Activated naive CD4-positive, alpha-beta T cell treated with anti-CD3 and anti-CD28 coated beads, Interleukin-2, amount 50 U/mL, for 72 hours (primary cell): ENCODE data around the gene COL9A3. TPM values are rescaled to one million over a fixed set of nuclear protein-coding genes. Genes with fewer than 3 reads are reported as not detected.

ENCODE experiments used
- ATAC-seq, 2 donors: fragments of 150-1000 bp; cut with Tn5 transposase; 2 replicates each; pipeline ENCODE4 v1.10.0; 2021; ENCODE audit warnings: mild to moderate bottlenecking in 2 of 2, moderate library complexity in 2 of 2
- DNase-seq, 2 donors: peaks; one replicate each; pipeline ENCODE4 v3.0.0; 2021 to 2022; ENCODE audit warnings: low spot score in 2 of 2
- H3K27ac Mint-ChIP-seq, 2 donors: one replicate each; pipeline ENCODE4 v1.8.0; 2022; ENCODE audit warnings: mild to moderate bottlenecking in 2 of 2, mixed read lengths in 2 of 2
- H3K36me3 Mint-ChIP-seq, 2 donors: one replicate each; pipeline ENCODE4 v1.8.0; 2022; ENCODE audit warnings: mixed read lengths in 2 of 2
- H3K9me3 Mint-ChIP-seq, 2 donors: one replicate each; pipeline ENCODE4 v1.8.0; 2022; ENCODE audit warnings: mixed read lengths in 2 of 2
- total RNA-seq, 2 donors: library from RNA; stranded (reverse); gene quantifications; one replicate each; pipeline ENCODE4 v1.2.3, GENCODE V29; 2022

Gene COL9A3
- total RNA-seq, 2 donors from 2014 or later: not detected

DNA sequence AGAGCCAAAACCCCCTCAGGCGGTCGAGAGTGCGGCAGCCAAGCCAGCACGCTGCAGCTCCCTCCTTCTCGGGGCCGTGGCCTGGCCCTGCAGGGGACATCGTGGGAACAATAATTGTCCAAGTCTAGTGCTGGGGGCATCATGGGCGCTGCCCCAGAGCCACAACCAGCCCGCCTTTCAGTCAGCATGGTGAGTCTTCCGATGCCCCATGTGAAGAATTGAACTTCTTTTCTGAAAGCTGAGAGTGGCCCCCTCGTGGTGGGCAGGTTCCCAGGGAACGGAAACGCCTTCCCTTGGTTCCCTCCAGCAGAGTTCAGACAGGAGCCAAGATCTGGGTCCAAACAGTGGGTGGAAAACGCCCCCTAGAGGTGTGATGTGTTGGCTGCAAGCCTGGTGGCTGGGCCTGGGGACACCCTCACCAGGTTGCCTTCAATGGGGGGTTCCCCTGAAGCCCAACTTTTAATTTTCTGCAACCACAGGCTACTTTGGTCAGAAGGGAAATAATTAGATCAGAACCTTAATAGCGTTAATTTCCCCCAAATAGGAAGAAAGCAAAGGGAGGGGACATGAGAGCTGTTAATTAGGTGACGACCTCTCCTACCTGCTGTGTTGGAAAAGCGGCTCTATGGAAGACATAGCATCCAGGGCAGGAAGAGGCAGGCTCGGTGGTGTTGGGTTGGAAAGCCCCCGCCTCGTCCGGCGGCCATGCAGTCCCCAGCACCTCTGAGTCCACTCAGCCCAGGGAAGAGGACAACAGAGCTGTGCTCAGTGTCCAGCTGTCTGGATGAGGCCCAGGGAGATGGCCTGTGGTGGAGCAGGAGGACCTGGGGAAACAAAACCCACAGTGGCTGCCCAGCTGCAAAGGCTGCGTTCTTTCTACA, 25.3 kb upstream of the COL9A3 start:
- ATAC-seq (peak in 1 of 2 donors; percentile 21), DNase-seq (peak in 1 of 2 donors; percentile 79)
- Mint-ChIP-seq H3K27ac (no peak overlapping the region), H3K9me3 (no peaks in the 10 kb centered on the region), H3K36me3 (no peaks in the 10 kb centered on the region)

DNA sequence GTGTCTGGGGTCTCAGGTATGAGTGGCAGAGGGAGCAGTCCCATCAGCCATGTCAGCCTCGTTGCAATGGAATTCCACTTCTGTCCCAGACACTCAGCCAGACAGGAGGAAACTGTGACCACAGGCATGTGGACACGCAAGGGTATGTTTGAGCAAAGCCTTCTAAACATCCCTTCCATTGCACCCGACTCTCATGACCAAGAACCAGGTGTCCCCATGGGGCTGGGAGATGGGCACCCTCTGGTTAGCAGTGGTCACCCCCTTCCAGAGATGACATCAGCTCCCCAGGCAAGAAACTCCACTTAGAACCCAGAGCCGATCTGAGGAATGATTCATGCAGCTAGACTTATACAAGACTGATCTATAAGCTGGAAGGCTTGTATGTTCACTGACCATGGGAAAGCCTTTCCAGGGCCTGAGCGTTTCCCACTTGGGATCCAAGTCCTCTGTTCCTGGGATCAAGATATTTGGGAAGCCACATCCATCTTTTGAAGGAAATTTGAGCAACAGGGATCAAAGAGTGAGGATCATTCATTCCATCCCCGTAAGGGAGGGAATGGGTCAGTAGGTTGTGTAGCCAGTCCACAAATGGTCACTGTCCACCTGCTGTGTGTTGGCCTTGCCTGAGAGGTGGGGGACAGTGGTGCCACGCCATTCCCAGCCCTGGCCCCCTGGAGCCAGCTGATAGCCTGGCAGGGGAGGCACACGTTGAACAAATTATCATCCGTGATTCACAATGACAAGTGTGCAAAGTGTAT, 24.5 kb upstream of the COL9A3 start:
- peak overlapping the region in 1 of 2 donors; percentile 91 for H3K27ac Mint-ChIP-seq
- peaks cover 0 to under 1% of the 10 kb centered on the region in 2 donors for H3K36me3 Mint-ChIP-seq
- no peak for DNase-seq
- ATAC-seq: no peak
- no peaks in the 10 kb centered on the region for H3K9me3 Mint-ChIP-seq

GRCh38 chr20:62792940-62793756, 23.7 kb upstream of the COL9A3 start:
- DNase-seq (no peak), ATAC-seq (no peak)
- Mint-ChIP-seq H3K27ac (peak overlapping the region in 1 of 2 donors; percentile 91), H3K36me3 (peaks cover 0 to 6% of the 10 kb centered on the region in 2 donors), H3K9me3 (no peaks in the 10 kb centered on the region)

DNA sequence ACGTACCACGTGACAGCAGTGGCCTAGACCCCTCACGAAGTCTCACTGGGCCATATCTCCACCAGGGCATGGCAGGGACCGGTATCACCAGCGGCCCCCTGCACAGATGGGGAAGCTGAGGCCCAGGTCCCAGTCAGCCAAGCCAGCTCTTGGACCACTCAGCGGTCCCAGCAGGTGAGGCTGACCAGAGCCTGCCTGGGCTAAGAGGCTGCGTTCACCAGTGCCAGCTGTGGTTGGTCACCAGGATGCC, 23.2 kb upstream of the COL9A3 start:
- no peak for DNase-seq
- no peak for ATAC-seq
- Mint-ChIP-seq H3K36me3 (peaks cover 0 to 10% of the 10 kb centered on the region in 2 donors), H3K27ac (peak overlapping the region; percentile 72 to 91), H3K9me3 (no peaks in the 10 kb centered on the region)

DNA sequence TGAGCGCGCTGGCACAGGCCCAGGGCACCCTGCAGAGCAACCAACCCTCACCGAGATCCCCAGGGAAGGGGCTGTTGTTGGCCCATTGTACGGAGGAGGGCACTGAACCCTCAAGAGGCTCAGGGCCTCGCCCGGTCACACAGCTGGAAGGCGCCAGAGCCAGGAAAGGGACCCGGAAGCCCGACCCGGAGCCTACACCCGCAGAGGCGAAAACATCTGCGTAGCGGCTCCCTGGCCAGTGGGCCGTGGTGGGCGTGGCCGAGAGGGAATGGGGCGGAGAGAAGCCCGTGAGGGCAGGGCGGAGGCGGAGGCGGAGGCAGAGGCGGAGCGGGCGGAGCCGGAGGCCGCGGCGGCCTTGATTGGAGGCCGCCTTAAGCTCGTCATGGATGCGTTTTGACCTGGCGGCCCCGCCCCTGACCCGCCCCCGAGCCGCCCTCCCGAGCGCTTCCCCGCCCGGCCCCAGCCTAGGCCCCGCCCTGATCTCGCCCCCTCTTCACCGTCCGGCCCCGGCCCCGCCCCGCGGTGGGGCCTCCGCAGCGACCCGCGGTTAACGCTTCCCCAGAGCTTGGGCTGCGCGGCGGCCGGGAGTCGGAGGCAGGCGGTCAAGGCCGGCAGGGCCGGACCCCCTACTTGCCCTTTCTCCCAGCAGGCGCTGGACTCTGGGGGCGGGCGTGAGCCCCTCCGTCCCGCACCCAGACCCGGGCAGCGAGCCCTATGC, 22.7 kb upstream of the COL9A3 start:
- peak overlapping the region; percentile 91 to 97 for H3K27ac Mint-ChIP-seq
- DNase-seq: peak; percentile 96 to 98
- no peaks in the 10 kb centered on the region for H3K9me3 Mint-ChIP-seq
- H3K36me3 Mint-ChIP-seq: peaks cover 0 to 14% of the 10 kb centered on the region in 2 donors
- peak; percentile 79 to 82 for ATAC-seq

DNA sequence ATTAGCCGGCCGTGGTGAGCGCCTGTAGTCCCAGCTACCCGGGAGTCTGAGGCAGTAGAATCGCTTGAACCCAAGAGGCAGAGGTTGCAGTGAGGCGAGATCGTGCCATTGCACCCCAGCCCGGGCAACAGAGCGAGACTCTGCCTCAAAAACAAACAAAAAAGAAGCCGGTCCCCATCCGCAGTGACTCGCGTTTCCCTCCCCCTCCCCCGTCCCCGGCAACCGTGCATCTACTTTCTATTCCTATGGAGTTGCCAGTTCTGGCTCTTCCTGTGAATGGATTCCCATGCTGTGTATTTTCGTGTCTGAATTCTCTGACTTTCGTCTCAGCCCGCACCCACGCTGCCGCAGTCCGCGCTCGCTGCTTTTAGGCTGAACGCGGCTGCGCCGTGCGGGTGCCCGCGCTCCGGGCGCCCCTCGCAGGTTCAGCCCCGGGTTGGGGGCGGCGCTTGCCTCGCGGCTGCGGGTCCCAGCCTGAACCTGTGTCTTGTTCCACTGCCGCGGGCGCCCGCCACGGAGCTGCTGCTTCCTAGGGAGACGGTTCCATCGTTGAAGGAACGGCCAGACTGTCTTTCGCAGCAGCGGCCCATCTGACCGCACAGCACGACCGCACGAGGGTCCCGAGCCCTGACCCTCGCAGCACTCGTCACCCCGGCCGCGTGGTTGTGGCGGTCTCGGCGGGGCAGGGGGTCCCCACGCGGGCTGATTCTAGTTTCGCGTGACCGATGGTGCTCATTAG, 21.7 kb upstream of the COL9A3 start:
- DNase-seq: peak; percentile 76 to 77
- Mint-ChIP-seq H3K9me3 (no peaks in the 10 kb centered on the region), H3K36me3 (peaks cover 0 to 14% of the 10 kb centered on the region in 2 donors), H3K27ac (peak overlapping the region; percentile 91 to 97)
- ATAC-seq: peak; percentile 13 to 28

GRCh38 chr20:62796699-62797491, 20.0 kb upstream of the COL9A3 start:
- Mint-ChIP-seq H3K27ac (peak overlapping the region; percentile 16 to 60), H3K36me3 (peaks cover 0 to 14% of the 10 kb centered on the region in 2 donors), H3K9me3 (no peaks in the 10 kb centered on the region)
- ATAC-seq (no peak), DNase-seq (no peak)

DNA sequence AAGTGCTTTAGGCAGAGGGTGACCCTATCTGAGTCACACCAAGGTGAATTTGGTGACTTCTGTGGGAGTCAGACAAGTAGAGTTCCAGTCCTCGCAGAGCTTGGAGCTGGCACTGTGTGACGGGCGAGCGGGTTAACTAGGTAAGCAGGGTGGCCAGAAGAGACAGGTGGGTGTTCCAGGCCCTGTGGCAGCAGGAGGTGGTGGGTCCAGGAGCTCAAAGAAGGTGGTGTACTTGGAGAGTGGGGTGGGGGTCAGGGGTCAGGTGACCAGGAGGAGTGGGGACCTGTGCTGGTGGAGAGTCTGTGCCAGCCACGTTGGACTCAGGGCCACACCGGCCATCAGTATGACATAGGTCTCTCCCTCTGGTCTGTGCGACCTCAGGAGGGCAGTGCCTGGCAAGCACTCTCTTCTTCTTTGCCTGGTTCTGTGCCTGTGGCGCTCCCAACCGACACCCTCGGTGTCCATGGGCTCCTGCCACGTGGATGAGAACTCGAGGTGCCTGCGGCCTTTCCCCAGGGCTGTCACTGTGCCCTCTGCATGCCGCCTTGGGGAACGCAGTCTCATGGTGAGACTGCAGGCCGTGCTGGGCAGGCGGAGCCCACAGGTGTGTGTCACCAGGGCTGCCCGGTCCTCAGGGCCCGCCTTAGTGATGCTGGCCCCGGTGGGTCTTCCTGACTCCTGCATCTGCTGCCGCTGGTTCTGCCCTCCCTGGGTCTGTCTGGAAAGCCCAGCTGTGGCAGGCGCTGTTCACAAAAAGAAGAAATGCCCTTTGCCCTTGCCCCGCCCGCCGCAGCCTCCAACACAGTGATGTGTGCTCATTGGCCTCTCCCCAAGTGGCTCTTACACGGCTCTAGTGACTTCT, 18.9 kb upstream of the COL9A3 start:
- peak overlapping the region; percentile 14 to 16 for H3K27ac Mint-ChIP-seq
- H3K36me3 Mint-ChIP-seq: peaks cover 0 to 14% of the 10 kb centered on the region in 2 donors
- no peaks in the 10 kb centered on the region for H3K9me3 Mint-ChIP-seq
- no peak for DNase-seq
- ATAC-seq: no peak

DNA sequence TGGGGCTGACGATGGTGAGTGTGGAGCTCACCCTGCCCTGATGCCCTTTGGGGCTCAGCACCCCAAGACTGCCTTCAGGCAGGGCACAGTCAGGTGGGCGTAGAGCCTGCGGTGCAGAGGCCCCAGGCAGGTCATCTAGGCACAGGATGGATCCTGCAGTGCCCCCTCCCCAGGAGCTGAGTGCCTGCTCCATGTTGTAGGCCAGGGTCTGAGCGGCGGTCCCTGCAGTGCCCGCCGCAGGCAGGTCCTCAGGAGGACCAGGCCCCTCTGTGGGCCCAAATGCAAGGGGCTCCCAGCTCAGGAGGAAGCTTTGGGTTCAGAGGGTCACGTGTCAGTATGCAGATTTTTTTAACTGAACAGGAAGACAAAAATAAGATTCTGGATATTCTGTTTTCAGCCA, 17.8 kb upstream of the COL9A3 start:
- ATAC-seq (no peak), DNase-seq (no peak)
- Mint-ChIP-seq H3K27ac (peak overlapping the region in 1 of 2 donors; percentile 16), H3K9me3 (no peaks in the 10 kb centered on the region), H3K36me3 (peaks cover 3 to 14% of the 10 kb centered on the region in 2 donors)

DNA sequence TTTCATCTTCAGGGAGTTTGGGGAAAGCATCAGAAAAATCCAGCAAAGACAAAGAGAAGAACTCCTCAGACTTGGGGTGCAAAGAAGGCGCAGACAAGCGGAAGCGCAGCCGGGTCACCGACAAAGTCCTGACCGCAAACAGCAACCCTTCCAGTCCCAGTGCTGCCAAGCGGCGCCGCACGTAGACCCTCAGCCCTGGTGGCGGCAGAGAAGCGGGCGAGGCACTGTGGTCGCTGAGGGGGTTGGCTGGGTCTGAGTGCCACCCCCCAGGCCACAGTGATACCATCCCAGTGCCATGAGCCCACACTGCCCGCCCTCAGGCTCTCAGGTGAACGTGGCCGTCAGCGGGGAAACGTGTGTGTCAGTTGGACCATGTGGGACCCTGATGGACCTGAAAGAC, 17.4 kb upstream of the COL9A3 start:
- DNase-seq: no peak
- no peak for ATAC-seq
- H3K27ac Mint-ChIP-seq: peak overlapping the region in 1 of 2 donors; percentile 16
- no peaks in the 10 kb centered on the region for H3K9me3 Mint-ChIP-seq
- peaks cover 5 to 14% of the 10 kb centered on the region in 2 donors for H3K36me3 Mint-ChIP-seq

GRCh38 chr20:62799873-62800272, 17.0 kb upstream of the COL9A3 start:
- Mint-ChIP-seq H3K9me3 (no peaks in the 10 kb centered on the region), H3K27ac (no peak overlapping the region), H3K36me3 (peaks cover 5 to 14% of the 10 kb centered on the region in 2 donors)
- DNase-seq (no peak), ATAC-seq (no peak)

DNA sequence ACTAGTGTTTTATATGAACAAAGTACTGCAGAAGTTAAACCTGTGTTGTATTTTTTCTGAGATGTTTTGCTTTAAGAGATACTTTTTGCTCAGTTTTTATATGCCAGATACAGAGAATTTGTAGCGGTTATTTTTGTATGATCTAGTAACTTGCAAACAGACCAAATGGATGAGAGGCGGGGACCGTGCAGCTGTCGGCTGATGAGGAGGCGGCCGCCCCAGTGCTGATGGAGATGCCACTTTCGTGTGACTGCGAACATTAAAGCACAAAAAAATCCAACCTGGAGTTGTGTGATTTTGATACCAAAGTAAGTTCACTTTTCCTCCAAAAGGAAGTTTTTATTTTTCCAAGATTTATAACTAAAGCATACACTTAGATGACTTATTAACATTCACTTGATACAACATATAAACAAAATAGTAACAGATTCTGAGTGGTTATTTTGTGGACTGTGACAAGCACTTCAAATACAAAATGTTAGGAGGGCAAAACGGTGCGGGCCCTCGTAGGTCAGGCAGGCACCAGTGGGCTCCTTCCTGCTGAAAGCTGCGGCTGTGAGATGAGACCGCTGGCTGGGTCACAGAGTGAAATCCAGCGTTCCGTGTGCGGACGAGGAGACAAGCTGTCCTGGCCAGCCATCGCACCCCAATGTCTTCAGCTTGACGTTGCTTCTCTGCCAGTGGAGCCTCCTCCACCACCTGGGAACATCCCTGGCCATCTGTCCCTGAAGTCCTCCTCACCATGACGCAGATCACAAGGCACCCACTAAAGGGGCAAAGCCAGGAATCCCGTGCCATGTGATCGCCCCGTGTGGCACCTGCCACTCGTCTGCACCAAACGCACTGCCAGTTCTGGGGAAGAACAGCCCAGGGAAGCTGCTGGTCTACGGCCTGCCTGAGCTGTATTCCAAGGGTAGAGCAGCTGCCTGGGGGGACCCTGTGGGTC, 16.3 kb upstream of the COL9A3 start:
- Mint-ChIP-seq H3K36me3 (peaks cover 5 to 14% of the 10 kb centered on the region in 2 donors), H3K9me3 (no peaks in the 10 kb centered on the region), H3K27ac (no peak overlapping the region)
- DNase-seq (no peak), ATAC-seq (no peak)

GRCh38 chr20:62801284-62802010, 15.4 kb upstream of the COL9A3 start:
- H3K27ac Mint-ChIP-seq: no peak overlapping the region
- ATAC-seq (no peak), DNase-seq (no peak)
- peaks cover 5 to 14% of the 10 kb centered on the region in 2 donors for H3K36me3 Mint-ChIP-seq
- H3K9me3 Mint-ChIP-seq: no peaks in the 10 kb centered on the region
